ENCODE results near the gene SFSWAP. TPM values are rescaled to one million over a fixed set of nuclear protein-coding genes. Genes with fewer than 3 reads are reported as not detected.
"Not testable (repeated sequence)": the region's sequence is repeated elsewhere in the genome, so short reads cannot be mapped to it uniquely, and the experiment has no call there.

The SFSWAP gene
- total RNA-seq, 4 donors from 2014 or later = 12.8 to 39.5 (median 25.9) TPM

DNA sequence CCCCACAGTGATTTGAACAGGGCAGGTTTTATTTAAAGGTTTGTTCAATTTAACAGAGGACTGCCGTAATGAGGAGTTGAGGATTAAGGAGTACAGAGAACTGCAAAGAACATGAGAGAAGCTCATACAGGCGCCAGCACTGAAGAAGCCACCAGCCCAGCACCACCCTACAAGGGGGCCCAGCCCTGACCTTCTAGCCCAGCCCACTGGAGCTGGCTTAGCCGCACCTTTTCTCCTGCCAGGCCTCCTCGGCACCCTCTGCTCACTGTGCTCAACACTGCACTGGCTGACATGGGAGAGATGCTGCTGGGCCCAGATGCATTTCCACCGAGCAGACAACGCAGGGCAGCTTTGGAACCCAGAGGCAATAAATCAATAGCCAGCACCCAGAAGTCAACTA is 36.5 kb upstream of the SFSWAP start:
- WGBS, 2 donors = 79 to 86% methylated on average over 4 to 5 of the region's 6 CpGs
- Histone ChIP-seq H3K27ac (no peak overlapping the region), H3K4me3 (no peak overlapping the region), H3K27me3 (peaks cover 0 to 53% (median 0%) of the 10 kb centered on the region in 4 donors), H3K36me3 (no peaks in the 10 kb centered on the region), H3K4me1 (no peaks in the 10 kb centered on the region), H3K9me3 (no peaks in the 10 kb centered on the region)
- TF ChIP-seq, protein P1, sequence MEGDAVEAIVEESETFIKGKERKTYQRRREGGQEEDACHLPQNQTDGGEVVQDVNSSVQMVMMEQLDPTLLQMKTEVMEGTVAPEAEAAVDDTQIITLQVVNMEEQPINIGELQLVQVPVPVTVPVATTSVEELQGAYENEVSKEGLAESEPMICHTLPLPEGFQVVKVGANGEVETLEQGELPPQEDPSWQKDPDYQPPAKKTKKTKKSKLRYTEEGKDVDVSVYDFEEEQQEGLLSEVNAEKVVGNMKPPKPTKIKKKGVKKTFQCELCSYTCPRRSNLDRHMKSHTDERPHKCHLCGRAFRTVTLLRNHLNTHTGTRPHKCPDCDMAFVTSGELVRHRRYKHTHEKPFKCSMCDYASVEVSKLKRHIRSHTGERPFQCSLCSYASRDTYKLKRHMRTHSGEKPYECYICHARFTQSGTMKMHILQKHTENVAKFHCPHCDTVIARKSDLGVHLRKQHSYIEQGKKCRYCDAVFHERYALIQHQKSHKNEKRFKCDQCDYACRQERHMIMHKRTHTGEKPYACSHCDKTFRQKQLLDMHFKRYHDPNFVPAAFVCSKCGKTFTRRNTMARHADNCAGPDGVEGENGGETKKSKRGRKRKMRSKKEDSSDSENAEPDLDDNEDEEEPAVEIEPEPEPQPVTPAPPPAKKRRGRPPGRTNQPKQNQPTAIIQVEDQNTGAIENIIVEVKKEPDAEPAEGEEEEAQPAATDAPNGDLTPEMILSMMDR (IDR thresholded peaks at IDR 0.05) = no peak
- no peak for TF ChIP-seq POLR2A (IDR thresholded peaks at IDR 0.05)
- DNase-seq = no peak
- intact Hi-C loops (cut with DNase I) = no loop called here

DNA sequence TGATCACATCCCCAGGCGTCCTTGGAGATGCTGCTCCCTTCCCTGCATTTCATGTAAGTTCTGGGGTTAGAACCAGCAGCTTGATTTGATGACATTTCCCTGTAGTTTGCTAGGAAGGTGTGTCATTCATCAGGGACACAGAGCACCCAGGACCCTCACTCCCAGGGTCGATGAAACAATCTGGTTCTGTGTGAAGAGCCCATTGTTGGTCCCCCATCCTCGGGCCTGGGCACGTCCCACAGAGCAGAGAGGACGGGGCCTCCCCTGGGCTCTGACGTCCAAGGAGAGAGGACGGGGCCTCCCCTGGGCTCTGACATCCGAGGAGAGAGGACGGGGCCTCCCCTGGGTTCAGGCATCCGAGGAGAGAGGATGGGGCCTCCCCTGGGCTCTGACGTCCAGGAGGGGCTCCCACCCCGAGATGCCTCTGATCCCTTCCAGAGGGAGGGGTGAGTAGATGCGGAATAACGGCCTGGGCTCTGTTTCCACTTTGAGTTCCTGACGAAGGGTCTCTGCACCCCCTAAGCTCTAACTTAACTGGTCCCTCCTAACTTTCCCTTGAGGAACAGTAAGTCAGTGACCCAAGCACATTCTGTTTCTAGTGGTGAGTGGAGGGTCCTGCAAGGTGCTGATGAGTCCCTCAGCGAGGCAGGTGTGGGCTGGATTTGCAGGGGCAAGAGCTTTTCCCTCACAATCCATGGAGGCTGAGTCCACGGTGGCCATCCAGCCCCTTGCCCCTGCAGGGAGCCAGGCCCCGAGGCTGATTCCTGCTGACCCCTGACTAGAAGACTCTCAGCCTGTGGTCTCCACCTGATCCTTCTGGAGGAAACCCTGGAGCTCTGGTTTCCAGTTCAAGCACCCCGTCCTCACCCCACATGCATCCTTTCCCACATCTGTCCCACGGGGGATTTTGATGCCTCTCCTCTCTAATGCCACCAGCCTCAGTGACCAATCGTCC is 35.5 kb upstream of the SFSWAP start:
- WGBS, 2 donors = 81 to 82% methylated on average over 5 of the region's 21 CpGs

DNA sequence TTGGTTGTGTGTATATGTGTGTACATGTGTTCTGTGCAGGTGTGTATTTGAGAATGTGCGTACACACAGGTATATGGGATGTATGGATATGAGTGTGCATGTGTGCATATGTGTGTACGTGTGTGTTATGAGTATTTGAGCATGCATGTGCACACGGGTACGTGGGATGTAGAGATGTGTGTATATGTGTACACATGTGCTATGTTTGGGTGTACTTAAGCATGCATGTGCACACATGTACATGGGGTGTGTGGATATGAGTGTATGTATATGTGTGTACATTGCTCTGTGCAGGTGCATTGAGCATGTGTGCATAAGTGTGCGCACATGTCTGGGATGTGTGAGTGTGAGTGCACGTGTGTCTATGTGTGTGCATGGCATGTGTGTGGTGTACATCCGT is 34.3 kb upstream of the SFSWAP start:
- intact Hi-C loops (cut with DNase I) = no loop called here
- Histone ChIP-seq H3K27me3 (peaks cover 0 to 47% (median 0%) of the 10 kb centered on the region in 4 donors), H3K27ac (no peak overlapping the region), H3K9me3 (no peaks in the 10 kb centered on the region), H3K4me1 (peaks cover 0 to under 1% (median 0%) of the 10 kb centered on the region in 3 donors), H3K36me3 (no peaks in the 10 kb centered on the region), H3K4me3 (no peak overlapping the region)
- no peak for DNase-seq
- WGBS, 2 donors = 83 to 84% methylated on average over 7 of the region's 7 CpGs
- TF ChIP-seq, protein P1 (IDR thresholded peaks at IDR 0.05) = no peak

More for the DNA sequence above, 35.5 kb upstream of the SFSWAP start:
- DNase-seq = no peak
- intact Hi-C loops (cut with DNase I) = no loop called here
- no peak overlapping the region for H3K27ac ChIP-seq
- H3K27me3 ChIP-seq = peaks cover 0 to 48% (median 0%) of the 10 kb centered on the region in 4 donors
- H3K4me3 ChIP-seq = no peak overlapping the region
- TF ChIP-seq, protein P1 (IDR thresholded peaks at IDR 0.05) = no peak
- TF ChIP-seq POLR2A (IDR thresholded peaks at IDR 0.05) = no peak
- H3K9me3 ChIP-seq = no peaks in the 10 kb centered on the region
- no peaks in the 10 kb centered on the region for H3K36me3 ChIP-seq
- no peaks in the 10 kb centered on the region for H3K4me1 ChIP-seq

DNA sequence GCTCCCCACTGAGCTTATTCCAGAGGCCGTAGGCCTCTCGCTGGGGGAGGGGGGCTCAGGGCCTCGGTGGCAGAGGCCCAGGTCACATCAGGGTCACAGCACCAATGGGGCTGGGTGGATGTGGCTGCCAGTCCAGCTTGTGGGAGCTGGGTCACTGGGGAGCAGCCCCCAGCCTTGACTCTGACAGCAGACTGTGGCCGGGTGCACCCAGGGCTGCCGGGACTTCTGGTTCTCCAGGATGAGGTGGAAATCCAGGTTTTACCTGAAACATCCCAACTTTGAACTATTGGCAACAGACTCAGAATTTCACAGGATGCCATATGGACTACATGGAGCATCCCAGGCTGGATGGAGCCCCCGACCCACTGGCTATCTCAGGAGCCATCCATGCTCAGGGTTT is 33.8 kb upstream of the SFSWAP start:
- H3K27ac ChIP-seq; H3K9me3 ChIP-seq; H3K4me1 ChIP-seq; H3K36me3 ChIP-seq; intact Hi-C loops (cut with DNase I); DNase-seq; H3K4me3 ChIP-seq: not testable (repeated sequence)
- peaks cover 0 to 44% (median 0%) of the 10 kb centered on the region in 4 donors for H3K27me3 ChIP-seq
- 50 to 56% methylated on average over 1 of the region's 6 CpGs for WGBS, 2 donors

DNA sequence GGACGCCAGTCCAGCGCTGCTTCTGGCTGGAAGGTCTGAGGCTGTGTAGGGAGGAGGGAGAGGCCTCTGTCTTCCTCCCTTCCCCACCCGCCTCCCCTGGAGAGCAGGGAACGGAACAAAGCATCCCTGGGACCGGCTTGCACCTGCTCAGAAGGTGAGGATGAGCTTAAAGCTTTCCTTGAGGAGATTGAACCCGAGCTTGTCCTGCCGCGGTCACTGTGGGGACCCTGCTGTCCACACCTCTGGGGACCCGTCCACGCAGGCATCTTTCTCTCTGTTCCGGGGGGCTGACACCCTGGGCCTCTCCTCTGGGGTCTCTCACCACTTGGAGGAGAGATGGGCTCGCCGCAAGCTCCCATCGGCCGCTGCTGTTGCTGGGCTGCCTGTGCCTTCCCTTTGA is 33.2 kb upstream of the SFSWAP start:
- Histone ChIP-seq H3K27me3 (peaks cover 0 to 44% (median 0%) of the 10 kb centered on the region in 4 donors), H3K27ac (no peak overlapping the region), H3K9me3 (no peaks in the 10 kb centered on the region), H3K4me3 (no peak overlapping the region), H3K4me1 (peaks cover 0 to 11% (median 0%) of the 10 kb centered on the region in 3 donors), H3K36me3 (no peaks in the 10 kb centered on the region)
- 76 to 78% methylated on average over 5 to 9 of the region's 15 CpGs for WGBS, 2 donors
- no peak for TF ChIP-seq POLR2A (IDR thresholded peaks at IDR 0.05)
- TF ChIP-seq, protein P1 (IDR thresholded peaks at IDR 0.05) = no peak
- intact Hi-C loops (cut with DNase I) = no loop called here
- DNase-seq = no peak

- intact Hi-C loops (cut with DNase I); DNase-seq; H3K27ac ChIP-seq; H3K36me3 ChIP-seq; H3K4me3 ChIP-seq; H3K9me3 ChIP-seq: not testable (repeated sequence)
- Histone ChIP-seq H3K4me1 (peaks cover 0 to 16% (median 0%) of the 10 kb centered on the region in 3 donors), H3K27me3 (peaks cover 0 to 42% (median 0%) of the 10 kb centered on the region in 4 donors)
- 87% methylated on average over 3 of the region's 29 CpGs; no CpG with 5 or more reads in 1 of the 2 donors for WGBS, 2 donors
Observed at GRCh38 chr12:131678389-131679181, 32.3 kb upstream of the SFSWAP start.

GRCh38 chr12:131679186-131679585 is 31.7 kb upstream of the SFSWAP start:
- H3K4me1 ChIP-seq = peaks cover 0 to 21% (median 0%) of the 10 kb centered on the region in 3 donors
- WGBS, 2 donors = 92% methylated on average over 4 of the region's 16 CpGs; no CpG with 5 or more reads in 1 of the 2 donors
- H3K4me3 ChIP-seq; intact Hi-C loops (cut with DNase I); H3K9me3 ChIP-seq; H3K27ac ChIP-seq; H3K36me3 ChIP-seq; DNase-seq: not testable (repeated sequence)
- peaks cover 0 to 42% (median 0%) of the 10 kb centered on the region in 4 donors for H3K27me3 ChIP-seq

- H3K27ac ChIP-seq; H3K36me3 ChIP-seq; DNase-seq; H3K4me3 ChIP-seq; H3K9me3 ChIP-seq; intact Hi-C loops (cut with DNase I): not testable (repeated sequence)
- no CpG with 5 or more reads among the region's 23 CpGs for WGBS, 2 donors
- Histone ChIP-seq H3K27me3 (peaks cover 0 to 42% (median 0%) of the 10 kb centered on the region in 4 donors), H3K4me1 (peaks cover 0 to 21% (median 0%) of the 10 kb centered on the region in 3 donors)
Observed at GRCh38 chr12:131679816-131680215, 31.1 kb upstream of the SFSWAP start.
